Mucosa of gallbladder (tissue), 1 donor: ENCODE data around the gene PCDHA1. TPM values are rescaled to one million over a fixed set of nuclear protein-coding genes. Genes with fewer than 3 reads are reported as not detected.

Experiments used
- DNase-seq: peaks from one replicate; pipeline ENCODE4 v3.0.0-alpha.2; 2020; ENCODE audit warnings: low spot score
- total RNA-seq: library from RNA; stranded (reverse); gene quantifications from one replicate; pipeline ENCODE4 v1.2.1, GENCODE V29; 2021
- donor health status: DM: no; HTN: no; CAD: no.

The PCDHA1 gene
- total RNA-seq, 1 donor from 2014 or later, result 0.06 TPM

DNA sequence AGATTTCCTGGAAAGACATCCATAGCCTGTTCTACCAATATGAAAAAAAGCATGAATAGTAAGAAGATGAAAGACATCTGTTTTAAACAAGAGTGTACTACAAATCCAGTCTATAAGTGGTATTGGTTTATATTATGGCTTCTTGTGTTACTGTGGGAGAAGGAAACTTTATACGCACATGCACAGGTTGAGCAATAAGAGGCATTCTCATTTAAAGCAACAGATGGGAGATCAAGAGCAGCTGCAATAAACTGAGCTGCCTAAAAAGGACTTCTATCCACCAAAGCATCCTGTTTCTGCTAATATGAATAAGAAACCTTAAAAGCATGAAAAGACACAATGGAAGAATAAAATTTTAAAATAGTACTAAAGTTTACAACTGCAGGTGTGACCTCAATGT lies 256.6 kb downstream of the PCDHA1 start:
- DNase-seq, result no peak

DNA sequence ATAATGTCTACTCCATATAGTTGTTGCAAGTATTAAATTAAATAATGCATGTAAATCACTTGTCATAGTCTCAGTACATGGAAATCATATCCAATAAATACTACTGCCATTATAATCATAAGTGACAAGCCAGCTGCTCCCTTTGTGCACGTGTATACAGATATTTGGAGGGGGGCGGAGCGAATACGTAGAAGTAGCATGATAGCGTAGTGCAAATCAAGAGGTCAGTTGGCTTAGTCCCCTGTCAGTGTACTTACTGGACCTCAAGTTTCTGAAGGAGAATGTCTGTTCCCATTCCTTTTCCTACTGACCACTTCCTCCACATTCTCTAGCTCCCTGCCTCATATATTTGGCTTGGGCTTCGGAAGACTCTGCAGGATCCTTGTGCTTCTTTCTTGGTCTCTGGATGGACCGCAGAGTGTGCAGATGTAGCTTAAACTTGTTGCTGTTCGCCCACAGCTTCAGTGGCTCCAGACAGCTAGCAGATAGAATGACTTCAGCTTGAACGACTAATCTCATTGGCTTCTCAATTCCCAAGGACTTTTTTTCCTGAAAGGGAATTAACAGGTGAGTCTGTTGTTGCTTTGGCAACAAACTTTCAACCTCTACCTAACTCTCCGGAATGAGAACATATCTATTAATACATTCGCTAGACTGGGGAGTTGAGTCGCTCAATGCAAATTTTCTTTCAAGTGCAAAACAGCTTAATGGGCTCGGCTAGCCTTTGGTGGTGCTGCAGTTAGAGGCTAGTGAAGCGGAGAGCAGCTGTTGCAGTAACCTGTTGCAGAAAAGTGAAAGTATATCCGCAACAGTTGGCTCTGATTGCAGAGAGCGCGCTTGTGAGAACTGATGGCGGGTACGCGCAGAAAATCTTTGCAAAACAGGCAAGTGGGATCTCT lies 264.9 kb downstream of the PCDHA1 start, which contains the start of gene PCDHB1:
Gene PCDHB1, plus strand, starts transcription at position 753 of the 899 bp plus-strand sequence. Its CDS starts 97 bp downstream, at position 850.
- DNase-seq, result no peak

DNA sequence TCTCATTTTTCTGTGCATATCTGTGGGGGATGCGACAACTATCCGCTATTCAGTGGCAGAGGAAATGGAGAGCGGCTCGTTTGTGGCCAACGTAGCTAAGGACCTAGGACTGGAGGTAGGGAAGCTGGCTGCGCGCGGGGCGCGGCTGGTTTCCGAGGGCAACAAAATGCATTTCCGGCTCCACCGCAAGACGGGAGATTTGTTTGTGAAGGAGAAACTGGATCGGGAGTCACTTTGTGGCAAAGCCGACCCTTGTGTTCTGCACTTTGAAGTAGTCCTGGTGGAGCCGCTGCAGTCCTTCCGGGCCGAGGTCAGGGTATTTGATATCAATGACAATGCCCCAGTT lies 265.6 kb downstream of the PCDHA1 start:
- DNase-seq, result no peak

Other genes with a start within 250 kb of the PCDHA1 start
- gene EIF4EBP3, start 238.5 kb upstream of the PCDHA1 start, total RNA-seq, result 14.4 TPM
- gene SRA1, start 228.7 kb upstream of the PCDHA1 start, total RNA-seq, result 27.2 TPM
- 46.4 TPM for gene APBB3, start 221.5 kb upstream of the PCDHA1 start, total RNA-seq
- 73.8 TPM for gene SLC35A4, start 221.3 kb upstream of the PCDHA1 start, total RNA-seq
- gene CD14, start 153.0 kb upstream of the PCDHA1 start, total RNA-seq, result 104 TPM
- 20.6 TPM for gene TMCO6, start 146.7 kb upstream of the PCDHA1 start, total RNA-seq
- gene NDUFA2, start 138.5 kb upstream of the PCDHA1 start, total RNA-seq, result 73.0 TPM
- 72.1 TPM for gene IK, start 138.3 kb upstream of the PCDHA1 start, total RNA-seq
- gene WDR55, start 121.2 kb upstream of the PCDHA1 start, total RNA-seq, result 22.1 TPM
- gene DND1, start 112.6 kb upstream of the PCDHA1 start, total RNA-seq, result 2.5 TPM
- 45.5 TPM for gene HARS1, start 94.8 kb upstream of the PCDHA1 start, total RNA-seq
- gene HARS2, start 94.7 kb upstream of the PCDHA1 start, total RNA-seq, result 30.5 TPM
- gene ZMAT2, start 85.7 kb upstream of the PCDHA1 start, total RNA-seq, result 50.9 TPM
- 0.20 TPM for gene PCDHA2, start 8.7 kb downstream of the PCDHA1 start, total RNA-seq
- 1.9 TPM for gene PCDHA3, start 14.9 kb downstream of the PCDHA1 start, total RNA-seq
- 8.0 TPM for gene PCDHA4, start 20.9 kb downstream of the PCDHA1 start, total RNA-seq
- gene PCDHA5, start 35.5 kb downstream of the PCDHA1 start, total RNA-seq, result 1.2 TPM
- gene PCDHA6, start 41.8 kb downstream of the PCDHA1 start, total RNA-seq, result 2.0 TPM
- 0.89 TPM for gene PCDHA7, start 48.1 kb downstream of the PCDHA1 start, total RNA-seq
- 0.49 TPM for gene PCDHA8, start 55.0 kb downstream of the PCDHA1 start, total RNA-seq
- gene PCDHA9, start 62.2 kb downstream of the PCDHA1 start, total RNA-seq, result 0.29 TPM
- 2.9 TPM for gene PCDHA10, start 69.8 kb downstream of the PCDHA1 start, total RNA-seq
- gene PCDHA11, start 82.8 kb downstream of the PCDHA1 start, total RNA-seq, result 2.9 TPM
- gene PCDHA12, start 89.2 kb downstream of the PCDHA1 start, total RNA-seq, result 10.0 TPM
- 6.7 TPM for gene PCDHA13, start 96.0 kb downstream of the PCDHA1 start, total RNA-seq
- 12.2 TPM for gene PCDHAC1, start 140.2 kb downstream of the PCDHA1 start, total RNA-seq
- gene PCDHAC2, start 180.3 kb downstream of the PCDHA1 start, total RNA-seq, result 33.4 TPM